ENCODE measurements around the gene TBC1D22A. TPM values are rescaled to one million over a fixed set of nuclear protein-coding genes. Genes with fewer than 3 reads are reported as not detected.

The TBC1D22A gene
- total and polyA plus RNA-seq, 9 of the 15 experiments (the other 6 are each of a cell fraction or from before 2014, with no cell fraction given), result 0.20 to 11.5 (median 5.2) TPM

GRCh38 chr22:46934172-46934745, 171.8 kb downstream of the TBC1D22A start (continued):
- no peak for TF ChIP-seq TCF15 (CRISPR knock-in tag; IDR thresholded peaks at IDR 0.05)

GRCh38 chr22:46934746-46935491, 172.5 kb downstream of the TBC1D22A start:
- ChIA-PET POLR2A (interaction anchor here (0.6 to 1.9 kb wide), 6 partner anchors 10 to 78 kb away, joined by 3 to 8 read pairs (median 4); no protein-coding TSS in a partner anchor), CTCF (ENCODE audit: low intra/inter-chr PET ratio) (no interaction called here)
- Histone ChIP-seq H3K9me3 (replicated peaks; ENCODE audit: control insufficient read depth, insufficient read depth, low read depth, low read length) (no peaks in the 10 kb centered on the region), H3K4me3 (peak overlapping the region; percentile 15; the same call in 1 of the 2 replicates), H3K36me3 (ENCODE audit: control insufficient read depth, insufficient read depth, low read length) (no peaks in the 10 kb centered on the region), H3K27ac (ENCODE audit: extremely low read depth, low read depth, low read length) (peak overlapping the region; percentile 97), H4K20me1 (replicated peaks; ENCODE audit: control insufficient read depth, insufficient read depth, low read length) (0 out of 2 replicates have a peak, but pooled peaks cover 4% of the 10 kb centered on the region), H3K4me1 (replicated peaks in 1 of 2; ENCODE audit: control insufficient read depth in 2 of 2, insufficient read depth in 2 of 2, low read length in 2 of 2) (peaks cover 27 to 35% of the 10 kb centered on the region in 2 experiments), H3K79me2 (ENCODE audit: control insufficient read depth, insufficient read depth, low read length) (peaks cover 9% of the 10 kb centered on the region), H3K4me2 (ENCODE audit: insufficient read depth, low read length) (peak overlapping the region; percentile 83), H2AFZ (ENCODE audit: low read depth, low read length) (peak overlapping the region; percentile 59), H3K9me1 (ENCODE audit: control insufficient read depth, insufficient read depth, low read length) (peaks cover 2% of the 10 kb centered on the region), H3K27me3 (ENCODE audit: control insufficient read depth in 2 of 2, insufficient read depth in 2 of 2, low read length in 2 of 2) (no peaks in the 10 kb centered on the region), H3K9ac (ENCODE audit: insufficient read depth in 1 of 2, low read depth in 2 of 2, low read length in 2 of 2) (peak overlapping the region; percentile 75 to 86)
- ATAC-seq, result peak; percentile 92
- peak; percentile 53 to 90 (median 63) for DNase-seq (ENCODE audit: extremely low read depth in 1 of 4, low spot score in 3 of 4)
- in situ Hi-C loops (cut with MboI), result no loop called here
- no TSS peak for BruUV-seq (replicated peaks)
- under 1% methylated on average over 9 of the region's 14 CpGs for WGBS (ENCODE audit: insufficient coverage, low coverage, missing lambda C conversion rate)
- FAIRE-seq, result peak; percentile 98
- intact Hi-C loops (cut with micrococcal nuclease), result no loop called here
- TF ChIP-seq YY1 (IDR thresholded peaks at IDR 0.05; ENCODE audit: borderline replicate concordance in 1 of 3, control insufficient read depth in 1 of 3, extremely low read depth in 1 of 3, insufficient read depth in 3 of 3, insufficient read length in 1 of 3, insufficient replicate concordance in 2 of 3, low read depth in 1 of 3, low read length in 2 of 3) (no peak), ATF4 (CRISPR knock-in tag; IDR thresholded peaks at IDR 0.05) (no peak), UBTF (IDR thresholded peaks at IDR 0.05; ENCODE audit: borderline replicate concordance in 1 of 2, low read depth in 2 of 2, low read length in 2 of 2) (no peak), CTBP1 (IDR thresholded peaks at IDR 0.05; ENCODE audit: borderline replicate concordance) (peak; percentile 65; the same call in 1 of the 2 replicates), MAX (CRISPR knock-in tag; IDR thresholded peaks at IDR 0.05) (peak; percentile 55), BCOR (IDR thresholded peaks at IDR 0.05) (peak; percentile 32; the same call in 1 of the 2 replicates), JUN (IDR thresholded peaks at IDR 0.05; ENCODE audit: borderline replicate concordance, low read depth, low read length) (peak; percentile 98), JUN (CRISPR knock-in tag; IDR thresholded peaks at IDR 0.05; ENCODE audit: borderline replicate concordance) (no peak), PCBP2 (IDR thresholded peaks at IDR 0.05; ENCODE audit: low read depth, low read length, poor library complexity, severe bottlenecking) (no peak), L3MBTL2 (IDR thresholded peaks at IDR 0.05) (peak; percentile 60; the same call in 1 of the 2 replicates), FOXK2 (conservative IDR thresholded peaks at IDR 0.05 in 1 of 2, IDR thresholded peaks at IDR 0.05 in 1 of 2; ENCODE audit: low read depth in 2 of 2) (0 out of 4 replicates have a peak, but pooled peaks of 1 of the 2 experiments have one; percentile 39)

All from K562 (cell line).